H1 (cell line): ENCODE measurements around the gene CPEB3. TPM values are rescaled to one million over a fixed set of nuclear protein-coding genes. Genes with fewer than 3 reads are reported as not detected.

Experiments
- CTCF ChIA-PET: fragments of 300-600 bp; sonication (Branson Sonifier 250); formaldehyde crosslinking; loops from one replicate; lab custom pipeline; 2021; ENCODE audit not compliant: partially characterized antibody; lab: Charles Lee
- POLR2A ChIA-PET: fragments of 300-600 bp; sonication (Branson Sonifier 250); formaldehyde crosslinking; loops from one replicate; lab custom pipeline; 2021; ENCODE audit warnings: inconsistent platforms; ENCODE audit not compliant: partially characterized antibody; lab: Charles Lee
- DNase-seq, 2 experiments: peaks; one replicate each; pipeline versions ENCODE4 v3.0.0 to v3.0.0-alpha.2; 2010 to 2022; ENCODE audit warnings: low spot score in 2 of 2, low read depth in 1 of 2, mixed read lengths in 1 of 2
- FAIRE-seq: peaks from 2 replicates; lab custom pipeline; 2011; peaks lifted over from hg19 to GRCh38; lab: Jason Lieb, UNC
- H2AFZ ChIP-seq: 2 replicates; pipeline ENCODE4 v1.8.1; 2012; ENCODE audit warnings: low read length, inconsistent platforms
- H2AK5ac ChIP-seq: 2 replicates; pipeline ENCODE4 v1.6.1; 2013; ENCODE audit warnings: low read depth, low read length
- H2BK120ac ChIP-seq: replicated peaks from 2 replicates; pipeline ENCODE3; 2013; ENCODE audit warnings: low read depth, low read length, inconsistent platforms
- H2BK12ac ChIP-seq: 2 replicates; pipeline ENCODE4 v1.6.1; 2013; ENCODE audit warnings: low read depth, low read length
- H2BK15ac ChIP-seq: 2 replicates; pipeline ENCODE4 v1.6.1; 2013; ENCODE audit warnings: low read length
- H2BK20ac ChIP-seq: 2 replicates; pipeline ENCODE4 v1.6.1; 2013; ENCODE audit warnings: low read length
- H2BK5ac ChIP-seq: 2 replicates; pipeline ENCODE4 v1.6.1; 2013; ENCODE audit warnings: low read depth, low read length
- H3K14ac ChIP-seq: 2 replicates; pipeline ENCODE4 v1.6.1; 2013; ENCODE audit warnings: inconsistent platforms; ENCODE audit not compliant: insufficient read length
- H3K18ac ChIP-seq: 2 replicates; pipeline ENCODE4 v1.6.1; 2013; ENCODE audit warnings: low read length; ENCODE audit errors: extremely low read depth
- H3K23ac ChIP-seq: 2 replicates; pipeline ENCODE4 v1.6.1; 2013; ENCODE audit warnings: inconsistent platforms; ENCODE audit not compliant: insufficient read length
- H3K23me2 ChIP-seq: 2 replicates; pipeline ENCODE4 v1.6.1; 2013; ENCODE audit warnings: low read depth, low read length
- H3K27ac ChIP-seq: 2 replicates; pipeline ENCODE4 v1.6.1; 2011; ENCODE audit warnings: low read depth, low read length, inconsistent platforms
- H3K27me3 ChIP-seq, 4 experiments: replicated peaks in 1 of 4; 1 replicate in 1 of 4; 2 replicates in 3 of 4; pipeline versions ENCODE4 v1.6.1 to v1.8.1; 2011 to 2013; ENCODE audit warnings: low read length in 3 of 4, mild to moderate bottlenecking in 3 of 4, inconsistent platforms in 2 of 4, mixed read lengths in 2 of 4, moderate library complexity in 1 of 4; ENCODE audit not compliant: control insufficient read depth in 3 of 4, insufficient read depth in 3 of 4; ENCODE audit errors: extremely low read depth in 1 of 4
- H3K36me3 ChIP-seq, 4 experiments: 2 replicates each; pipeline versions ENCODE4 v1.6.1 to v1.8.1; 2011 to 2013; ENCODE audit warnings: mild to moderate bottlenecking in 4 of 4, low read length in 3 of 4, moderate library complexity in 2 of 4, control low read depth in 1 of 4, inconsistent platforms in 1 of 4; ENCODE audit not compliant: insufficient read depth in 4 of 4, control insufficient read depth in 2 of 4
- H3K4ac ChIP-seq: replicated peaks from 2 replicates; pipeline ENCODE3; 2013; ENCODE audit warnings: low read length, low read depth, mixed read lengths, inconsistent platforms; ENCODE audit not compliant: insufficient read length
- H3K4me1 ChIP-seq, 4 experiments: replicated peaks in 1 of 4; 1 replicate in 1 of 4; 2 replicates in 3 of 4; pipeline versions ENCODE4 v1.6.1 to v1.8.1; 2011 to 2013; ENCODE audit warnings: low read length in 3 of 4, inconsistent platforms in 2 of 4, mixed read lengths in 1 of 4; ENCODE audit not compliant: insufficient read depth in 4 of 4, control insufficient read depth in 3 of 4
- H3K4me2 ChIP-seq, 2 experiments: 2 replicates each; pipeline versions ENCODE4 v1.6.1 to v1.8.1; 2011 to 2013; ENCODE audit warnings: low read depth in 2 of 2, low read length in 2 of 2, control low read depth in 1 of 2, inconsistent platforms in 1 of 2, mild to moderate bottlenecking in 1 of 2; ENCODE audit not compliant: insufficient read depth in 1 of 2
- H3K4me3 ChIP-seq, 4 experiments: fragments of 200-600, 300-600 bp in 1 of 4; sonication (generic), shearing (Covaris generic), sonication (Bioruptor Twin) in 1 of 4; 2 replicates each; pipeline versions ENCODE4 v1.5.1 to v1.8.1; 2011 to 2016; ENCODE audit warnings: low read length in 4 of 4, low read depth in 3 of 4, control low read depth in 2 of 4, inconsistent platforms in 2 of 4, mild to moderate bottlenecking in 2 of 4, mixed read lengths in 1 of 4, moderate library complexity in 1 of 4; ENCODE audit not compliant: insufficient read depth in 2 of 4; ENCODE audit errors: extremely low read depth in 1 of 4
- H3K56ac ChIP-seq: replicated peaks from 2 replicates; pipeline ENCODE3; 2013; ENCODE audit warnings: low read depth, mild to moderate bottlenecking, mixed read lengths, low read length, inconsistent platforms; ENCODE audit not compliant: insufficient read length
- H3K79me1 ChIP-seq: 2 replicates; pipeline ENCODE4 v1.6.1; 2013; ENCODE audit warnings: low read depth, low read length, control low read depth
- H3K79me2 ChIP-seq, 2 experiments: 2 replicates each; pipeline versions ENCODE4 v1.6.1 to v1.8.1; 2012 to 2013; ENCODE audit warnings: low read length in 2 of 2, mild to moderate bottlenecking in 2 of 2, inconsistent platforms in 1 of 2; ENCODE audit not compliant: insufficient read depth in 2 of 2, control insufficient read depth in 1 of 2
- H3K9ac ChIP-seq, 4 experiments: replicated peaks in 1 of 4; 1 replicate in 1 of 4; 2 replicates in 3 of 4; pipeline versions ENCODE4 v1.6.1 to v1.8.1; 2011 to 2013; ENCODE audit warnings: low read depth in 3 of 4, low read length in 3 of 4, control low read depth in 2 of 4, mild to moderate bottlenecking in 2 of 4, moderate library complexity in 2 of 4, inconsistent platforms in 1 of 4; ENCODE audit errors: extremely low read depth in 1 of 4
- H3K9me3 ChIP-seq, 2 experiments: 2 replicates each; pipeline versions ENCODE4 v1.6.1 to v1.8.1; 2012 to 2013; ENCODE audit warnings: mild to moderate bottlenecking in 2 of 2, moderate library complexity in 2 of 2, control low read depth in 1 of 2, inconsistent platforms in 1 of 2, low read depth in 1 of 2, low read length in 1 of 2, mixed read lengths in 1 of 2; ENCODE audit not compliant: insufficient read depth in 2 of 2
- H4K20me1 ChIP-seq, 2 experiments: replicated peaks in 1 of 2; 2 replicates each; pipeline versions ENCODE3 to v1.8.1; 2011 to 2013; ENCODE audit warnings: inconsistent platforms in 2 of 2, low read length in 2 of 2, mild to moderate bottlenecking in 1 of 2; ENCODE audit not compliant: insufficient read depth in 2 of 2, control insufficient read depth in 1 of 2
- H4K5ac ChIP-seq: 2 replicates; pipeline ENCODE4 v1.6.1; 2013; ENCODE audit warnings: low read length, low read depth, mixed read lengths, inconsistent platforms; ENCODE audit not compliant: insufficient read length
- H4K8ac ChIP-seq: 2 replicates; pipeline ENCODE4 v1.8.0; 2013; ENCODE audit warnings: mild to moderate bottlenecking, moderate library complexity, low read length, inconsistent platforms; ENCODE audit not compliant: insufficient read depth; ENCODE audit errors: extremely low read depth
- H4K91ac ChIP-seq: replicated peaks from 2 replicates; pipeline ENCODE3; 2013; ENCODE audit warnings: low read length, mixed read lengths, inconsistent platforms; ENCODE audit not compliant: insufficient read length
- RFX5 ChIP-seq: IDR thresholded peaks from 2 replicates; pipeline ENCODE4 v1.6.1; 2011; ENCODE audit warnings: low read depth, low read length, improper control_type of control experiment, borderline replicate concordance
- SP4 ChIP-seq: IDR thresholded peaks from 2 replicates; pipeline ENCODE4 v1.6.1; 2012; ENCODE audit warnings: low read length, inconsistent platforms
- WGBS, 2 experiments: shearing (Covaris generic) in 1 of 2; methylation state at CpG; one replicate each; pipeline versions ENCODE4 v1.1.6 to v1.1.7; 2013 to 2015; ENCODE audit warnings: low lambda C conversion rate in 2 of 2, mixed read lengths in 2 of 2, inconsistent platforms in 1 of 2, low coverage in 1 of 2, missing lambda C conversion rate in 1 of 2; ENCODE audit not compliant: insufficient replicate concordance in 2 of 2, insufficient coverage in 1 of 2, insufficient read length in 1 of 2; ENCODE audit errors: extremely low coverage in 1 of 2, missing lambda C conversion rate in 1 of 2; 5-methylcytosine and 5-hydroxymethylcytosine counted together
- polyA plus RNA-seq, 7 experiments: library from polyadenylated mRNA; depleted of rRNA in 3 of 7; stranded (reverse) in 5 of 7; unstranded in 2 of 7; fragments of >200 nt in 5 of 7; fragments of 200-250 nt in 2 of 7; gene quantifications; 1 replicate in 5 of 7; 2 replicates in 1 of 7; 4 replicates in 1 of 7; pipeline versions ENCODE4 v1.2.1 to v1.2.3, GENCODE V29; 2011 to 2013; ENCODE audit warnings: missing spikeins in 2 of 7, mixed read lengths in 2 of 7
- total RNA-seq: library from RNA; stranded (reverse); fragmentation: NEBNext Ultra II Directional; extraction: Animal tissue kit (Norgen Biotek cat#: 25700); gene quantifications from 2 replicates; pipeline ENCODE4 v1.2.1, GENCODE V29; 2021

CPEB3 gene
- total and polyA plus RNA-seq, 2 of the 8 experiments (the other 6 are each of a cell fraction or from before 2014, with no cell fraction given), result 0.39 to 1.7 TPM

DNA sequence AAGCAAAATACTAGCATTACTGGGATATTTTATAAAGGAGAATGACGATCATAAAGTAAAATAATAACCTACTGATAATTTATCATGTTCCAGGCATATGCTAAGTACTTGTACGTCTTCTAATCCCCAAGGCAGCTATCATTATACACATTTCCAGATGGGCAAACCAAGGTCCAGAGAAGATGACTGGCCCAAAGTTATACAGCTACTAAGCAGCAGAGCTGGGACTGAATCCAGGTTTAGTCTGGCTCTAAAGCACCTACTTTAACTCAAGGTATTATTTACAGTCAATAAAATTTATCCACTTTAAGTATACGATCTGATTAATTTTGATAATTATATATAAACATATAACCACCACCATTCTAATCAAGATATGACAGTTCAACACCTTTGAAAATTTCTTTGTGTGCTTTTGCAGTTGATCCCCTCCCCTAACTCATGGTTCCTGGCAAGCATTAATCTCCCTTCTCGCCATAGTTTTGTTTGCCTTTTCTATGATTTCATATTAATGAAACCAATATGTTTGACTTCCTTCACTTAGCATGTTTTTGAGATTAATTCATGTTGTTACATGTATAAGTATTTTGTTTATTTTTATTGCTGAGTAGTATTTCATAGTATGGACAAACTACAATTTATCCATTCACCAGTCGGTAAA lies 126.7 kb downstream of the CPEB3 start:
- H3K18ac ChIP-seq, result no peak overlapping the region
- no peak overlapping the region for H2AFZ ChIP-seq
- H3K4me2 ChIP-seq, result no peak overlapping the region
- H3K23ac ChIP-seq, result no peak overlapping the region
- H2AK5ac ChIP-seq, result no peak overlapping the region
- H4K20me1 ChIP-seq, result no peaks in the 10 kb centered on the region
- TF ChIP-seq RFX5 (no peak), SP4 (no peak)
- H4K5ac ChIP-seq, result no peak overlapping the region
- peaks cover 3 to 6% of the 10 kb centered on the region in 2 experiments; a peak in 1 of 4 replicates for H3K9me3 ChIP-seq
- H3K4me3 ChIP-seq, result no peak overlapping the region
- H3K14ac ChIP-seq, result no peak overlapping the region
- ChIA-PET POLR2A (no interaction called here), CTCF (interaction anchor here (0.6 to 1.0 kb wide), 2 partner anchors 11 to 124 kb away, joined by 3 read pairs; no protein-coding TSS in a partner anchor)
- no peak for FAIRE-seq
- no peak overlapping the region for H3K9ac ChIP-seq
- no peak overlapping the region for H3K4ac ChIP-seq
- H3K56ac ChIP-seq, result no peak overlapping the region
- H2BK120ac ChIP-seq, result no peak overlapping the region
- H3K23me2 ChIP-seq, result no peaks in the 10 kb centered on the region
- H2BK20ac ChIP-seq, result no peak overlapping the region
- H3K79me1 ChIP-seq, result no peaks in the 10 kb centered on the region
- H2BK15ac ChIP-seq, result no peak overlapping the region
- no peak overlapping the region for H2BK12ac ChIP-seq
- no peak overlapping the region for H3K27ac ChIP-seq
- no peaks in the 10 kb centered on the region for H3K27me3 ChIP-seq
- DNase-seq, result no peak
- H3K4me1 ChIP-seq, result no peaks in the 10 kb centered on the region
- 85% methylated on average over 5 of the region's 5 CpGs; no CpG with 5 or more reads in 1 of the 2 experiments for WGBS, 2 experiments
- H3K36me3 ChIP-seq, result no peaks in the 10 kb centered on the region
- no peak overlapping the region for H4K91ac ChIP-seq
- no peaks in the 10 kb centered on the region for H3K79me2 ChIP-seq
- H2BK5ac ChIP-seq, result no peak overlapping the region
- no peak overlapping the region for H4K8ac ChIP-seq
